Endothelial cell of umbilical vein (primary cell): Measurements from ENCODE around the gene GFOD1. TPM values are rescaled to one million over a fixed set of nuclear protein-coding genes. Genes with fewer than 3 reads are reported as not detected.

Source experiments
- BruUV-seq: library from RNA; stranded (reverse); fragments of 400-500 nt; replicated peaks from 2 replicates; lab custom pipeline; 2021; lab: Mats Ljungman, UMichigan
- CTCF ChIA-PET: fragments of 300-600, 350-600 bp; sonication (Branson Sonifier 250); formaldehyde crosslinking; loops from one replicate; lab custom pipeline; 2021; ENCODE audit warnings: antibody characterized with exemption, inconsistent platforms; lab: Charles Lee
- POLR2A ChIA-PET: fragments of 300-600, 350-600 bp; sonication (Branson Sonifier 250); formaldehyde crosslinking; loops from one replicate; lab custom pipeline; 2021; ENCODE audit warnings: antibody characterized with exemption, inconsistent platforms; lab: Charles Lee
- DNase-seq: peaks from one replicate; pipeline ENCODE4 v3.0.0-alpha.2; 2011; ENCODE audit warnings: low read depth, low spot score
- FAIRE-seq: peaks from 2 replicates; lab custom pipeline; 2011; peaks lifted over from hg19 to GRCh38; lab: Jason Lieb, UNC
- H2AFZ ChIP-seq: 2 replicates; pipeline ENCODE4 v1.6.0; 2012; ENCODE audit warnings: low read depth, low read length, control low read depth, inconsistent platforms
- H3K27ac ChIP-seq: 2 replicates; pipeline ENCODE4 v1.5.1; 2011; ENCODE audit warnings: low read depth, mild to moderate bottlenecking, control low read depth, low read length, moderate library complexity; ENCODE audit not compliant: insufficient read depth
- H3K27me3 ChIP-seq, 2 experiments: 2 replicates each; pipeline versions ENCODE4 v1.6.0 to v1.6.1; 2011; ENCODE audit warnings: low read length in 2 of 2, mixed read lengths in 1 of 2; ENCODE audit not compliant: control insufficient read depth in 2 of 2, insufficient read depth in 2 of 2
- H3K36me3 ChIP-seq, 2 experiments: 2 replicates in 1 of 2; 3 replicates in 1 of 2; pipeline ENCODE4 v1.5.1; 2011; ENCODE audit warnings: low read length in 2 of 2, mild to moderate bottlenecking in 1 of 2, moderate library complexity in 1 of 2; ENCODE audit not compliant: control insufficient read depth in 2 of 2, insufficient read depth in 2 of 2; ENCODE audit errors: extremely low read depth in 1 of 2
- H3K4me1 ChIP-seq: 3 replicates; pipeline ENCODE4 v1.5.1; 2011; ENCODE audit warnings: mild to moderate bottlenecking, low read length; ENCODE audit not compliant: control insufficient read depth, insufficient read depth; ENCODE audit errors: extremely low read depth
- H3K4me2 ChIP-seq: 2 replicates; pipeline ENCODE4 v1.6.1; 2011; ENCODE audit warnings: low read length, control low read depth, mixed read lengths; ENCODE audit not compliant: insufficient read depth
- H3K4me3 ChIP-seq, 3 experiments: fragments of 200-600 bp in 1 of 3; sonication (generic), shearing (Covaris generic) in 1 of 3; replicated peaks in 1 of 3; 2 replicates each; pipeline ENCODE4 v1.5.1; 2011 to 2016; ENCODE audit warnings: control low read depth in 3 of 3, low read length in 3 of 3, mild to moderate bottlenecking in 2 of 3, inconsistent platforms in 1 of 3, low read depth in 1 of 3, moderate library complexity in 1 of 3; ENCODE audit not compliant: insufficient read depth in 1 of 3
- H3K79me2 ChIP-seq: 2 replicates; pipeline ENCODE4 v1.6.0; 2012; ENCODE audit warnings: low read length, inconsistent platforms; ENCODE audit not compliant: control insufficient read depth, insufficient read depth
- H3K9ac ChIP-seq: replicated peaks from 2 replicates; pipeline ENCODE3; 2011; ENCODE audit warnings: low read length, control low read depth; ENCODE audit not compliant: insufficient read depth; ENCODE audit errors: extremely low read depth
- H3K9me1 ChIP-seq: replicated peaks from 3 replicates; pipeline ENCODE4 v1.6.0; 2011; ENCODE audit warnings: mild to moderate bottlenecking, low read length; ENCODE audit not compliant: control insufficient read depth, insufficient read depth; ENCODE audit errors: extremely low read depth
- H3K9me3 ChIP-seq: replicated peaks from 2 replicates; pipeline ENCODE4 v1.5.1; 2012; ENCODE audit warnings: low read length, inconsistent platforms; ENCODE audit not compliant: control insufficient read depth, insufficient read depth
- H4K20me1 ChIP-seq: replicated peaks from 2 replicates; pipeline ENCODE3; 2011; ENCODE audit warnings: mild to moderate bottlenecking, low read length; ENCODE audit not compliant: control insufficient read depth, insufficient read depth; ENCODE audit errors: extremely low read depth
- EZH2 ChIP-seq: IDR thresholded peaks from 2 replicates; pipeline ENCODE4 v1.6.1; 2012; ENCODE audit warnings: borderline replicate concordance, low read depth, mild to moderate bottlenecking, moderate library complexity, low read length, inconsistent platforms; ENCODE audit not compliant: severe bottlenecking
- FOS ChIP-seq: IDR thresholded peaks from 2 replicates; pipeline ENCODE4 v1.6.1; 2011; ENCODE audit warnings: mild to moderate bottlenecking, low read length, moderate library complexity, borderline replicate concordance; ENCODE audit not compliant: insufficient read depth
- GATA2 ChIP-seq: IDR thresholded peaks from 2 replicates; pipeline ENCODE4 v1.7.0; 2011; ENCODE audit warnings: low read depth, mild to moderate bottlenecking, moderate library complexity, mixed read lengths, low read length; ENCODE audit not compliant: insufficient read length, insufficient read depth
- JUN ChIP-seq: IDR thresholded peaks from 2 replicates; pipeline ENCODE4 v1.6.1; 2011; ENCODE audit warnings: borderline replicate concordance, low read depth; ENCODE audit not compliant: insufficient read length, insufficient read depth
- MAX ChIP-seq: IDR thresholded peaks from 2 replicates; pipeline ENCODE4 v1.6.1; 2011; ENCODE audit not compliant: insufficient read depth, insufficient read length
- MYC ChIP-seq: IDR thresholded peaks from one replicate; pipeline ENCODE4 v1.6.1; 2011; ENCODE audit warnings: mild to moderate bottlenecking, low read depth, low read length
- POLR2A ChIP-seq: IDR thresholded peaks from 2 replicates; pipeline ENCODE4 v1.6.1; 2012; ENCODE audit warnings: low read depth, mild to moderate bottlenecking, control low read depth, low read length
- POLR2AphosphoS5 ChIP-seq: IDR thresholded peaks from 2 replicates; pipeline ENCODE4 v1.6.1; 2012; ENCODE audit warnings: low read depth, mild to moderate bottlenecking, control low read depth, low read length, moderate library complexity; ENCODE audit not compliant: insufficient read depth
- dilution Hi-C: fragments of 300-500 bp; cut with MboI; formaldehyde crosslinking; loops from one replicate; pipeline ENCODE4 v1.15.0; 2019; ENCODE audit warnings: low sequenced_read_pairs; ENCODE audit not compliant: extremely low pct_ligation_motif_present
- intact Hi-C: fragments of 100-400 bp; cut with micrococcal nuclease; formaldehyde crosslinking; loops from one replicate; pipeline ENCODE4 v1.10.0; 2022
- polyA plus RNA-seq, 4 experiments: library from polyadenylated mRNA; depleted of rRNA in 3 of 4; stranded (reverse) in 3 of 4; unstranded in 1 of 4; fragments of >200 nt; gene quantifications; 2 replicates each; pipeline versions ENCODE4 v1.2.1 to v1.2.3, GENCODE V29; 2011 to 2012; ENCODE audit warnings: missing spikeins in 1 of 4
- total RNA-seq: library from RNA; stranded (reverse); gene quantifications from 2 replicates; pipeline ENCODE4 v1.2.3, GENCODE V29; 2021
- TF ChIP-seq, protein P1 (sequence below), 2 donors: IDR thresholded peaks; 1 replicate in 1 of 2; 2 replicates in 1 of 2; pipeline ENCODE4 v1.5.1; 2011; ENCODE audit warnings: low read length in 2 of 2, mild to moderate bottlenecking in 2 of 2, moderate library complexity in 2 of 2, control low read depth in 1 of 2, inconsistent platforms in 1 of 2, low read depth in 1 of 2; ENCODE audit not compliant: insufficient read depth in 1 of 2; ENCODE audit errors: extremely low read depth in 1 of 2

The GFOD1 gene
- total and polyA plus RNA-seq, 2 donors (not counting 3 experiments of a cell fraction or from before 2014, with no cell fraction given) = 12.1 to 24.1 TPM

- FAIRE-seq (no peak), DNase-seq (no peak)
- no peak overlapping the region for H2AFZ ChIP-seq
- no peak overlapping the region for H3K4me3 ChIP-seq
- BruUV-seq = no TSS peak
- H3K4me2 ChIP-seq = no peak overlapping the region
- CTCF ChIA-PET = no interaction called here
- no peaks in the 10 kb centered on the region for H4K20me1 ChIP-seq
- intact Hi-C loops (no loop called here), dilution Hi-C loops (loop anchor here (25.0 kb wide), 1 partner anchor 214 kb away; the partner anchor contains the start of gene SIRT5)
- H3K27ac ChIP-seq = no peak overlapping the region
- H3K79me2 ChIP-seq = no peaks in the 10 kb centered on the region
- peaks cover under 1% of the 10 kb centered on the region for H3K4me1 ChIP-seq
- POLR2A ChIA-PET = no interaction called here
- no peaks in the 10 kb centered on the region for H3K36me3 ChIP-seq
- TF ChIP-seq POLR2AphosphoS5 (no peak), FOS (no peak), MYC (no peak), GATA2 (no peak), POLR2A (no peak), MAX (no peak), EZH2 (no peak), JUN (no peak)
- TF ChIP-seq, protein P1, sequence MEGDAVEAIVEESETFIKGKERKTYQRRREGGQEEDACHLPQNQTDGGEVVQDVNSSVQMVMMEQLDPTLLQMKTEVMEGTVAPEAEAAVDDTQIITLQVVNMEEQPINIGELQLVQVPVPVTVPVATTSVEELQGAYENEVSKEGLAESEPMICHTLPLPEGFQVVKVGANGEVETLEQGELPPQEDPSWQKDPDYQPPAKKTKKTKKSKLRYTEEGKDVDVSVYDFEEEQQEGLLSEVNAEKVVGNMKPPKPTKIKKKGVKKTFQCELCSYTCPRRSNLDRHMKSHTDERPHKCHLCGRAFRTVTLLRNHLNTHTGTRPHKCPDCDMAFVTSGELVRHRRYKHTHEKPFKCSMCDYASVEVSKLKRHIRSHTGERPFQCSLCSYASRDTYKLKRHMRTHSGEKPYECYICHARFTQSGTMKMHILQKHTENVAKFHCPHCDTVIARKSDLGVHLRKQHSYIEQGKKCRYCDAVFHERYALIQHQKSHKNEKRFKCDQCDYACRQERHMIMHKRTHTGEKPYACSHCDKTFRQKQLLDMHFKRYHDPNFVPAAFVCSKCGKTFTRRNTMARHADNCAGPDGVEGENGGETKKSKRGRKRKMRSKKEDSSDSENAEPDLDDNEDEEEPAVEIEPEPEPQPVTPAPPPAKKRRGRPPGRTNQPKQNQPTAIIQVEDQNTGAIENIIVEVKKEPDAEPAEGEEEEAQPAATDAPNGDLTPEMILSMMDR (IDR thresholded peaks at IDR 0.05; ENCODE audit: extremely low read depth in 1 of 2, insufficient read depth in 1 of 2, low read depth in 1 of 2, low read length in 2 of 2) = no peak
- H3K9ac ChIP-seq = no peak overlapping the region
- no peaks in the 10 kb centered on the region for H3K9me3 ChIP-seq
- no peaks in the 10 kb centered on the region for H3K9me1 ChIP-seq
- H3K27me3 ChIP-seq = no peaks in the 10 kb centered on the region
These were observed 138.9 kb downstream of the GFOD1 start for GRCh38 chr6:13348334-13349113.
